Thoracic aorta (tissue), 2 donors: Measurements from ENCODE around the gene PER2. TPM values are rescaled to one million over a fixed set of nuclear protein-coding genes. Genes with fewer than 3 reads are reported as not detected.

Source experiments
- ATAC-seq: fragments of 150-250 bp; one replicate; pipeline ENCODE4 v1.8.0; 2017; ENCODE audit warnings: low read depth; ENCODE audit not compliant: insufficient number of reproducible peaks, low FRiP score
- DNase-seq: peaks from one replicate; pipeline ENCODE4 v3.0.0-alpha.2; 2020; ENCODE audit warnings: low spot score
- H3K27ac ChIP-seq, 2 donors: fragments of 200-600 bp; sonication (generic); 1 replicate in 1 of 2; 2 replicates in 1 of 2; pipeline ENCODE4 v1.5.1; 2016; ENCODE audit warnings: mild to moderate bottlenecking in 2 of 2, moderate library complexity in 2 of 2
- H3K27me3 ChIP-seq: fragments of 200-600 bp; sonication (generic); replicated peaks from 2 replicates; pipeline ENCODE4 v1.6.0; 2016; ENCODE audit warnings: mild to moderate bottlenecking; ENCODE audit not compliant: insufficient read depth
- H3K36me3 ChIP-seq: fragments of 200-600 bp; sonication (generic); one replicate; pipeline ENCODE4 v1.5.1; 2016
- H3K4me1 ChIP-seq, 2 donors: fragments of 200-600 bp; sonication (generic); 1 replicate in 1 of 2; 2 replicates in 1 of 2; pipeline versions ENCODE4 v1.5.1 to v1.6.0; 2016; ENCODE audit warnings: low read depth in 2 of 2, mild to moderate bottlenecking in 1 of 2; ENCODE audit not compliant: control insufficient read depth in 1 of 2
- H3K4me3 ChIP-seq: fragments of 200-600 bp; sonication (generic); 2 replicates; pipeline ENCODE4 v1.5.1; 2016; ENCODE audit warnings: mild to moderate bottlenecking
- H3K9me3 ChIP-seq: fragments of 200-600 bp; sonication (generic); 2 replicates; pipeline ENCODE4 v1.5.1; 2016
- total RNA-seq, 2 donors: library from RNA; depleted of rRNA; stranded (reverse); fragments of >200 nt; gene quantifications; one replicate each; pipeline versions ENCODE4 v1.1.0 to v1.2.3, GENCODE V29; 2016
- TF ChIP-seq, protein P1 (sequence below): fragments of 200-600 bp; sonication (generic); IDR thresholded peaks from one replicate; pipeline ENCODE4 v1.5.1; 2019; ENCODE audit warnings: antibody characterized with exemption

The PER2 gene
- total RNA-seq, 2 donors from 2014 or later: 14.2 to 26.2 TPM

DNA sequence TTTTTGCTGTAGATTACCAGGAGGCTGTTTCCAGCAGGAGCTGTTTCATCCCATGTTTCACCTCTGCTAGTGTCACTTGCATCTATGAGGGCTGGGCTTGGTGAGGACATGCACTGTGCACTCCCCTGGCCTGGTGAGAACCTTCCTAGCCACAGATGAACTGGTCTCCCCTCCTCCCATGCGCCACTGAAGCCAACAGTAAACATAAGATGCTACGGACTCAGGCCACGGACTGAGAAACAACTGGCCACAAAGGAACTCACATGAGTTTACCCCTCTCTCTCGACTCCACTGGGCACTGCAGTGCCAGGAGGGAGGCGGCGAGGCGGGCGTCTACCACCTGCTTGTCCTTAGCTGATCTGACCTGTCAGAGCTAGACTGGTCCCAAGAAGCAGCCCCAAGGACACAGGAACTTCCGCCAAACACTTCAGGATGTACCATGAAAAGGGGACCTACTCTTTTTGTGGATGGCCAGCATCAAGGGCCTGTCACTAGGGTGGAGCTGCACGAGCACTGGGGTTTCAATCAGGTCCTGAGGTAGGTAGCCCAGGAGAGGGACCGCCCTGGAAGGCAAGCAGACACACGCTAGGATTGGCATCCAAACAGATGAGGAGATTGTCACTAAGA, 25.8 kb downstream of the PER2 start:
- Histone ChIP-seq H3K4me3 (no peak overlapping the region), H3K9me3 (no peaks in the 10 kb centered on the region), H3K27me3 (no peaks in the 10 kb centered on the region), H3K36me3 (peaks cover 52% of the 10 kb centered on the region), H3K27ac (peak overlapping the region; percentile 4 to 34), H3K4me1 (peaks cover 3 to 19% of the 10 kb centered on the region in 2 donors)
- ATAC-seq (no peak), DNase-seq (no peak)
- TF ChIP-seq, protein P1, sequence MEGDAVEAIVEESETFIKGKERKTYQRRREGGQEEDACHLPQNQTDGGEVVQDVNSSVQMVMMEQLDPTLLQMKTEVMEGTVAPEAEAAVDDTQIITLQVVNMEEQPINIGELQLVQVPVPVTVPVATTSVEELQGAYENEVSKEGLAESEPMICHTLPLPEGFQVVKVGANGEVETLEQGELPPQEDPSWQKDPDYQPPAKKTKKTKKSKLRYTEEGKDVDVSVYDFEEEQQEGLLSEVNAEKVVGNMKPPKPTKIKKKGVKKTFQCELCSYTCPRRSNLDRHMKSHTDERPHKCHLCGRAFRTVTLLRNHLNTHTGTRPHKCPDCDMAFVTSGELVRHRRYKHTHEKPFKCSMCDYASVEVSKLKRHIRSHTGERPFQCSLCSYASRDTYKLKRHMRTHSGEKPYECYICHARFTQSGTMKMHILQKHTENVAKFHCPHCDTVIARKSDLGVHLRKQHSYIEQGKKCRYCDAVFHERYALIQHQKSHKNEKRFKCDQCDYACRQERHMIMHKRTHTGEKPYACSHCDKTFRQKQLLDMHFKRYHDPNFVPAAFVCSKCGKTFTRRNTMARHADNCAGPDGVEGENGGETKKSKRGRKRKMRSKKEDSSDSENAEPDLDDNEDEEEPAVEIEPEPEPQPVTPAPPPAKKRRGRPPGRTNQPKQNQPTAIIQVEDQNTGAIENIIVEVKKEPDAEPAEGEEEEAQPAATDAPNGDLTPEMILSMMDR: no peak

DNA sequence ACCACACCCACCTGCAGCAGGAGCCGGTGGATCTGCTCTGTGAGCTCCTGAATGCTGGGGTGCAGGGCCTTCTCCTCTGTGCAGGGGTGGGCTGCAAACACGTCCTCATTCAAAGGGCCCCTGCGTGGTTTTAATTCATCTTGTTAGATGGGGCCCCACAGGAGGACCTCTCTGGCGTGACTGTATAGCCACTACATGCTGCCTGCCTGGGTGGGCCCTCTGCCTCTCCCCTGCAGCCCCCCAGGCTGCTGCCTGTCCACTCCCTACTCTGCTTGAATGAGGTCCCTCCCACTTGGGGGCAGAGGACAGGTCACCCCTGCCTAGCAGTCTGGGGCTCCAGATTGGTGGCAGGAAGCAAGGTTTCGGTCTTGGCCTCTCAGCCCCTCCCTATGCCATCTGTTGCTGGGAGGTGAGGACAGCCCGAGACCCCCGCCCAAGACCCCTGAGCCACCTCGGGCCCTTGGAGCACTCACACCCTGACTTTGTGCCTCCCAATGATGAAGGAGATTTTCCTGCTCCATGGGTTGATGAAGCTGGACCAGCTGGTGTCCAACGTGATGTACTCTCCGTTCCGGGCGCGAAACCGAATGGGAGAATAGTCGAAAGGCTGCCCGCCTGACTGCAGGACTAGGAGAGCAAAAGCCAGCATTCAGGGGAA, 26.6 kb downstream of the PER2 start:
- peaks cover 52% of the 10 kb centered on the region for H3K36me3 ChIP-seq

DNA sequence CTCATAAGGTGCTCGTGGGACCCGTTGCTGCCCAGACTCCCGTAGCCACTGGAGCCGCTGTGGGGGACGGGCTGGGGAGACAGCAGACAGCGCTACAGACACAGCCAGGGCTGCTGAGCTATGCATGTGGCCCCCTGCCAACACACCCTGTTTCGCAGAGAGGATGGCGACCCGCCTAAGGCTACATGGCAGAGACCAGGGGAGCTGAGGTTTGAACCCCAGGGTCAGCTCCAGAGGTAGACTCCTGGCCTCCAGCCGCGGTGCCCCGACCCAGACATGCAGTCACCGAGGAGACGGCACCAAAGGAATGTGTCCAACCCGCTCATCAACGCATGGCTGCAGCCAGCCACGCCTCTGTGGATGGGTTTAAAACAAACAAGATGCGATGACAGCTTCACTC, 27.5 kb downstream of the PER2 start:
- no peak for ATAC-seq
- peaks cover 59% of the 10 kb centered on the region for H3K36me3 ChIP-seq

More for the DNA sequence above, 26.6 kb downstream of the PER2 start:
- Histone ChIP-seq H3K4me3 (no peak overlapping the region), H3K27me3 (no peaks in the 10 kb centered on the region), H3K27ac (peak overlapping the region in 1 of 2 donors; percentile 4), H3K9me3 (no peaks in the 10 kb centered on the region), H3K4me1 (peaks cover 3 to 19% of the 10 kb centered on the region in 2 donors)
- TF ChIP-seq, protein P1: no peak
- no peak for ATAC-seq
- DNase-seq: no peak

DNA sequence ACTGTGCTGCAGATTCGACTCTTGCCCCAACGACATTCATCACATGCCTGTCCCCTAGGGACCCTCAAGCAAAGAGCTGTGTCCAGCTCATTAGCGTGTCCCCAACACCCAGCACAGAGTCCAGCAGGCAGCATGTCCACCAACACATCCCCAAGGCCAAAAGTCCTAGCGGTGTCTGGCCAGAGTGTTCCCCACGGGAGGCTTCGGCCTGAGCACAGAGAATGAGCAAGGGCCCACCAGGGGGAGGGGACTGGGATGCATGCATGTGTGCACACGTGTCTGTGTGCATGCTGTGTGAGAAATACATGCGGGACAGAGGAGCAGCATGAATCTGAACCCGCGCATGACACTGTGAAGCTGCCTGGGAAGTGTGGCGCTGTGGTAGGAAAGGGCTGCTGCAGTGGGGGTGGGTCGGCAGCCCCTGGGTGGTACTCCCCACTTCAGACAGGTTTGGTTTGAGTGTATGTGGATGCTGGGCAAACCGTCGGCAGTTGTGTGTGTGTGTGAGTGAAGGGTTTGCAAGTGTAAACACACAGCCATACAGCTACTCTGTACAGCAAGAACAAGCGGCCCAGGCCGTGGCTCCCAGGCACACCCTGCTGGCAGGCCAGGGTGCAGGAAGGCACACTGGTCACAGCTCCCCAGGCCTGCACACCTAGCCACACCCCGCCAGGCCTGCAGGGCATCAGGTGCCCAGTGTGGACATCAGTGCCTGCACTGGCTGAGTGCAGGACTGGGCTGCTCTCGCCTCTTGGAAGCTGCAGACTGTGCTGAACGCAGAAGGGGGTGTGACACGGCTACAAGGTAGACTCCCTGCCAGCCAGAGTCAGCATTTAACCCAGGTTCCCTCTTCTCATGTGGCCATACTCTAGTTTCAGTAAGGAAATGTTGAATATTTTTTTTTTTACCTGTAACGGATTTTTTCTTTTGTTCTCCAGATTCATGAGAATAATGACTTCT, 29.1 kb downstream of the PER2 start:
- DNase-seq: no peak
- TF ChIP-seq, protein P1: no peak
- no peak for ATAC-seq

More for the DNA sequence above, 27.5 kb downstream of the PER2 start:
- Histone ChIP-seq H3K4me3 (no peak overlapping the region), H3K27me3 (no peaks in the 10 kb centered on the region), H3K27ac (no peak overlapping the region), H3K4me1 (peaks cover 3 to 19% of the 10 kb centered on the region in 2 donors), H3K9me3 (no peaks in the 10 kb centered on the region)
- TF ChIP-seq, protein P1: no peak
- no peak for DNase-seq

More for the DNA sequence above, 29.1 kb downstream of the PER2 start:
- no peak overlapping the region for H3K27ac ChIP-seq
- no peaks in the 10 kb centered on the region for H3K27me3 ChIP-seq
- peaks cover 3 to 19% of the 10 kb centered on the region in 2 donors for H3K4me1 ChIP-seq
- H3K36me3 ChIP-seq: peaks cover 66% of the 10 kb centered on the region
- H3K4me3 ChIP-seq: no peak overlapping the region
- no peaks in the 10 kb centered on the region for H3K9me3 ChIP-seq
